Heart left ventricle (tissue), 13 donors: ENCODE results near the gene SLC18B1.

Experiments used
- POLR2A ChIP-seq, 2 donors: fragments of 450-650 bp; IDR thresholded peaks; one replicate each; pipeline ENCODE4 v1.6.1; 2017; ENCODE audit warnings: antibody characterized with exemption in 2 of 2, mild to moderate bottlenecking in 2 of 2, moderate library complexity in 2 of 2
- TF ChIP-seq, protein P1 (sequence below), 12 donors: fragments of 200-600 bp; sonication (generic) in 4 of 12; IDR thresholded peaks; one replicate each; pipeline versions ENCODE4 v1.5.0 to v1.8.0; 2018 to 2022; ENCODE audit warnings: antibody characterized with exemption in 12 of 12, mild to moderate bottlenecking in 5 of 12
- donor health status: ischemic (EF 13 %, LVEDD 7.1; RV severe dilation, severe dysfunction).
- donor health status: DM: no; HTN: yes; CAD: no.
- donor health status: DM: no; HTN: no; CAD: no.
- donor health status: ischemic (EF 25% LVEDD 6.9; RV normal size, moderate dysfunction).
- donor health status: ischemic (EF 25% LVEDD 5.7; RV mildly dilated, moderate dysfunction).
- donor health status: ischemic (EF 35%, LVEDD 5.7; RV mildly dilated, moderate dysfunction).
- donor health status: nonischemic (EF 11% LVEDD 7.7; RV severe dilation, severe dysfunction).
- donor health status: DM: yes; HTN: yes; CAD: no.
- donor health status: PGD.
- donor health status: ischemic (EF 29% LVEDD 5.4; RV normal size, mild dysfunction).
- donor health status: nonischemic (EF 23%, LVEDD 6.1; RV moderate dilation, normal function).

GRCh38 chr6:132749111-132749510 lies 49.3 kb downstream of the SLC18B1 start:
- TF ChIP-seq, protein P1, sequence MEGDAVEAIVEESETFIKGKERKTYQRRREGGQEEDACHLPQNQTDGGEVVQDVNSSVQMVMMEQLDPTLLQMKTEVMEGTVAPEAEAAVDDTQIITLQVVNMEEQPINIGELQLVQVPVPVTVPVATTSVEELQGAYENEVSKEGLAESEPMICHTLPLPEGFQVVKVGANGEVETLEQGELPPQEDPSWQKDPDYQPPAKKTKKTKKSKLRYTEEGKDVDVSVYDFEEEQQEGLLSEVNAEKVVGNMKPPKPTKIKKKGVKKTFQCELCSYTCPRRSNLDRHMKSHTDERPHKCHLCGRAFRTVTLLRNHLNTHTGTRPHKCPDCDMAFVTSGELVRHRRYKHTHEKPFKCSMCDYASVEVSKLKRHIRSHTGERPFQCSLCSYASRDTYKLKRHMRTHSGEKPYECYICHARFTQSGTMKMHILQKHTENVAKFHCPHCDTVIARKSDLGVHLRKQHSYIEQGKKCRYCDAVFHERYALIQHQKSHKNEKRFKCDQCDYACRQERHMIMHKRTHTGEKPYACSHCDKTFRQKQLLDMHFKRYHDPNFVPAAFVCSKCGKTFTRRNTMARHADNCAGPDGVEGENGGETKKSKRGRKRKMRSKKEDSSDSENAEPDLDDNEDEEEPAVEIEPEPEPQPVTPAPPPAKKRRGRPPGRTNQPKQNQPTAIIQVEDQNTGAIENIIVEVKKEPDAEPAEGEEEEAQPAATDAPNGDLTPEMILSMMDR (IDR thresholded peaks at IDR 0.05) = no peak
- no peak for TF ChIP-seq POLR2A (IDR thresholded peaks at IDR 0.05)
